Measurements from ENCODE around the gene MAMDC2. TPM values are rescaled to one million over a fixed set of nuclear protein-coding genes. Genes with fewer than 3 reads are reported as not detected.

MAMDC2 gene
- total and polyA plus RNA-seq, 2 of the 8 experiments (the other 6 are each of a cell fraction or from before 2014, with no cell fraction given), result 6.1 to 15.4 TPM

GRCh38 chr9:70112981-70113380, 69.3 kb downstream of the MAMDC2 start:
- H3K9me3 ChIP-seq (ENCODE audit: insufficient read depth in 2 of 2, low read depth in 1 of 2, low read length in 1 of 2), result no peaks in the 10 kb centered on the region
- TF ChIP-seq HDAC6 (IDR thresholded peaks at IDR 0.05; ENCODE audit: low read depth, low read length), result no peak
- no peak for TF ChIP-seq CBX5 (IDR thresholded peaks at IDR 0.05; ENCODE audit: low read depth, low read length)
- TF ChIP-seq FOSL1 (IDR thresholded peaks at IDR 0.05; ENCODE audit: insufficient read depth, low read depth, low read length), result no peak
- TF ChIP-seq SIX5 (IDR thresholded peaks at IDR 0.05; ENCODE audit: low read depth, low read length), result no peak
- no peak for TF ChIP-seq EGR1 (IDR thresholded peaks at IDR 0.05; ENCODE audit: borderline replicate concordance, low read depth, low read length)
- TF ChIP-seq TBP (IDR thresholded peaks at IDR 0.05; ENCODE audit: low read depth, low read length), result no peak
- TF ChIP-seq NANOG (IDR thresholded peaks at IDR 0.05; ENCODE audit: insufficient read depth, low read depth, low read length, poor library complexity, severe bottlenecking), result no peak
- H3K9ac ChIP-seq (replicated peaks in 1 of 4; ENCODE audit: extremely low read depth in 1 of 4, low read depth in 3 of 4, low read length in 3 of 4), result no peak overlapping the region
- WGBS, 2 experiments (ENCODE audit: extremely low coverage in 1 of 2, insufficient coverage in 1 of 2, insufficient read length in 1 of 2, insufficient replicate concordance in 2 of 2, low coverage in 1 of 2, low lambda C conversion rate in 2 of 2, missing lambda C conversion rate in 1 of 2), result 86% methylated on average over 2 of the region's 2 CpGs; no CpG with 5 or more reads in 1 of the 2 experiments
- no peak overlapping the region for H2BK120ac ChIP-seq (replicated peaks; ENCODE audit: low read depth, low read length)
- peak overlapping the region; percentile 38; the same call in 1 of the 2 replicates for H2BK20ac ChIP-seq (ENCODE audit: low read length)
- H3K23ac ChIP-seq (ENCODE audit: insufficient read length), result no peak overlapping the region
- H3K4me1 ChIP-seq (replicated peaks in 1 of 4; ENCODE audit: control insufficient read depth in 3 of 4, insufficient read depth in 4 of 4, low read length in 3 of 4), result peaks cover 0 to 8% (median 5%) of the 10 kb centered on the region in 4 experiments; a peak in 4 of 7 replicates
- no peak overlapping the region for H3K14ac ChIP-seq (ENCODE audit: insufficient read length)
- H3K4ac ChIP-seq (replicated peaks; ENCODE audit: insufficient read length, low read depth, low read length), result no peak overlapping the region
- DNase-seq (ENCODE audit: low read depth in 1 of 2, low spot score in 2 of 2), result peak in 1 of 2 experiments; percentile 38
- POLR2A ChIA-PET (ENCODE audit: partially characterized antibody), result interaction anchor here (1.9 kb wide), 1 partner anchor 69 kb away, joined by 5 read pairs; the partner anchor contains the start of gene MAMDC2
- H3K79me2 ChIP-seq (ENCODE audit: control insufficient read depth in 1 of 2, insufficient read depth in 2 of 2, low read length in 2 of 2), result no peaks in the 10 kb centered on the region
- no peak for FAIRE-seq
- CTCF ChIA-PET (ENCODE audit: partially characterized antibody), result interaction anchor here (0.7 to 9.5 kb wide), 38 partner anchors 10 to 693 kb away, joined by 3 to 126 read pairs (median 6); partner anchors contain the start of gene MAMDC2
- H2BK15ac ChIP-seq (ENCODE audit: low read length), result no peak overlapping the region; the same call in 1 of the 2 replicates
- H3K23me2 ChIP-seq (ENCODE audit: low read depth, low read length), result no peaks in the 10 kb centered on the region; the same call in 1 of the 2 replicates
- no peak overlapping the region for H2AFZ ChIP-seq (ENCODE audit: low read length)
- no peak overlapping the region for H2BK12ac ChIP-seq (ENCODE audit: low read depth, low read length)
- H2AK5ac ChIP-seq (ENCODE audit: low read depth, low read length), result no peak overlapping the region
- no peaks in the 10 kb centered on the region for H4K20me1 ChIP-seq (replicated peaks in 1 of 2; ENCODE audit: control insufficient read depth in 1 of 2, insufficient read depth in 2 of 2, low read length in 2 of 2)
- no peak overlapping the region for H3K4me2 ChIP-seq (ENCODE audit: insufficient read depth in 1 of 2, low read depth in 2 of 2, low read length in 2 of 2)
- no peak overlapping the region for H4K91ac ChIP-seq (replicated peaks; ENCODE audit: insufficient read length, low read length)
- no peak overlapping the region for H3K4me3 ChIP-seq (ENCODE audit: extremely low read depth in 1 of 4, insufficient read depth in 2 of 4, low read depth in 3 of 4, low read length in 4 of 4)
- H3K27ac ChIP-seq (ENCODE audit: low read depth, low read length), result no peak overlapping the region
- H4K8ac ChIP-seq (ENCODE audit: extremely low read depth, insufficient read depth, low read length), result no peak overlapping the region
- H3K79me1 ChIP-seq (ENCODE audit: low read depth, low read length), result no peaks in the 10 kb centered on the region; the same call in 1 of the 2 replicates
- H3K36me3 ChIP-seq (ENCODE audit: control insufficient read depth in 2 of 4, insufficient read depth in 4 of 4, low read length in 3 of 4), result peaks cover 0 to 6% (median 0%) of the 10 kb centered on the region in 4 experiments; a peak in 2 of 8 replicates
- peak overlapping the region; percentile 67; the same call in 1 of the 2 replicates for H2BK5ac ChIP-seq (ENCODE audit: low read depth, low read length)
- H3K18ac ChIP-seq (ENCODE audit: extremely low read depth, low read length), result no peak overlapping the region
- H4K5ac ChIP-seq (ENCODE audit: insufficient read length, low read depth, low read length), result no peak overlapping the region
- no peaks in the 10 kb centered on the region for H3K27me3 ChIP-seq (replicated peaks in 1 of 4; ENCODE audit: control insufficient read depth in 3 of 4, extremely low read depth in 1 of 4, insufficient read depth in 3 of 4, low read length in 3 of 4)
- H3K56ac ChIP-seq (replicated peaks; ENCODE audit: insufficient read length, low read depth, low read length), result no peak overlapping the region

Data from H1 (cell line).